ENCODE measurements around the gene STRN4.

STRN4 gene

GRCh38 chr19:46759817-46760333 lies 13.6 kb upstream of the STRN4 start:
- H3K27ac ChIP-seq (ENCODE audit: low read depth, low read length), result no peak overlapping the region

GRCh38 chr19:46759206-46759605 lies 13.0 kb upstream of the STRN4 start:
- peaks cover 0 to 15% (median 5%) of the 10 kb centered on the region in 5 donors for H3K36me3 ChIP-seq (ENCODE audit: control insufficient read depth in 5 of 5, insufficient read depth in 5 of 5, low read length in 5 of 5)
- H3K4me1 ChIP-seq (ENCODE audit: control insufficient read depth in 5 of 5, insufficient read depth in 5 of 5, low read length in 5 of 5), result peaks cover 0 to 53% (median 25%) of the 10 kb centered on the region in 5 donors
- H3K27ac ChIP-seq (ENCODE audit: low read depth, low read length), result no peak overlapping the region
- no peak overlapping the region for H3K9ac ChIP-seq (ENCODE audit: low read length in 5 of 5)
- no peak overlapping the region for H3K4me3 ChIP-seq (ENCODE audit: low read depth in 1 of 5, low read length in 5 of 5)
- H3K9me3 ChIP-seq (ENCODE audit: control insufficient read depth in 5 of 5, low read length in 5 of 5), result no peaks in the 10 kb centered on the region
- H3K27me3 ChIP-seq (ENCODE audit: control insufficient read depth in 5 of 5, insufficient read depth in 4 of 5, low read length in 5 of 5), result no peaks in the 10 kb centered on the region

More at GRCh38 chr19:46759817-46760333, 13.6 kb upstream of the STRN4 start:
- peaks cover 0 to 51% (median 25%) of the 10 kb centered on the region in 5 donors for H3K4me1 ChIP-seq (ENCODE audit: control insufficient read depth in 5 of 5, insufficient read depth in 5 of 5, low read length in 5 of 5)
- no peak overlapping the region for H3K9ac ChIP-seq (ENCODE audit: low read length in 5 of 5)
- H3K9me3 ChIP-seq (ENCODE audit: control insufficient read depth in 5 of 5, low read length in 5 of 5), result no peaks in the 10 kb centered on the region
- H3K36me3 ChIP-seq (ENCODE audit: control insufficient read depth in 5 of 5, insufficient read depth in 5 of 5, low read length in 5 of 5), result peaks cover 0 to 15% (median 5%) of the 10 kb centered on the region in 5 donors
- no peak overlapping the region for H3K4me3 ChIP-seq (ENCODE audit: low read depth in 1 of 5, low read length in 5 of 5)
- H3K27me3 ChIP-seq (ENCODE audit: control insufficient read depth in 5 of 5, insufficient read depth in 4 of 5, low read length in 5 of 5), result no peaks in the 10 kb centered on the region

- Histone ChIP-seq H3K9me3 (ENCODE audit: control insufficient read depth in 5 of 5, low read length in 5 of 5) (no peaks in the 10 kb centered on the region), H3K36me3 (ENCODE audit: control insufficient read depth in 5 of 5, insufficient read depth in 5 of 5, low read length in 5 of 5) (peaks cover 0 to 22% (median 11%) of the 10 kb centered on the region in 5 donors), H3K27ac (ENCODE audit: low read depth, low read length) (no peak overlapping the region), H3K27me3 (ENCODE audit: control insufficient read depth in 5 of 5, insufficient read depth in 4 of 5, low read length in 5 of 5) (no peaks in the 10 kb centered on the region), H3K4me1 (ENCODE audit: control insufficient read depth in 5 of 5, insufficient read depth in 5 of 5, low read length in 5 of 5) (peaks cover 0 to 50% (median 22%) of the 10 kb centered on the region in 5 donors), H3K9ac (ENCODE audit: low read length in 5 of 5) (no peak overlapping the region), H3K4me3 (ENCODE audit: low read depth in 1 of 5, low read length in 5 of 5) (no peak overlapping the region)
Measured at GRCh38 chr19:46756544-46756888, 10.3 kb upstream of the STRN4 start.

- Histone ChIP-seq H3K27ac (ENCODE audit: low read depth, low read length) (no peak overlapping the region), H3K9me3 (ENCODE audit: control insufficient read depth in 5 of 5, low read length in 5 of 5) (no peaks in the 10 kb centered on the region), H3K4me1 (ENCODE audit: control insufficient read depth in 5 of 5, insufficient read depth in 5 of 5, low read length in 5 of 5) (peaks cover 0 to 46% (median 19%) of the 10 kb centered on the region in 5 donors), H3K9ac (ENCODE audit: low read length in 5 of 5) (no peak overlapping the region), H3K27me3 (ENCODE audit: control insufficient read depth in 5 of 5, insufficient read depth in 4 of 5, low read length in 5 of 5) (no peaks in the 10 kb centered on the region), H3K4me3 (ENCODE audit: low read depth in 1 of 5, low read length in 5 of 5) (no peak overlapping the region), H3K36me3 (ENCODE audit: control insufficient read depth in 5 of 5, insufficient read depth in 5 of 5, low read length in 5 of 5) (peaks cover 0 to 24% (median 11%) of the 10 kb centered on the region in 5 donors)
Measured at GRCh38 chr19:46755853-46756543, 9.7 kb upstream of the STRN4 start.

- Histone ChIP-seq H3K36me3 (ENCODE audit: control insufficient read depth in 5 of 5, insufficient read depth in 5 of 5, low read length in 5 of 5) (peaks cover 0 to 29% (median 11%) of the 10 kb centered on the region in 5 donors), H3K27ac (ENCODE audit: low read depth, low read length) (no peak overlapping the region), H3K4me3 (ENCODE audit: low read depth in 1 of 5, low read length in 5 of 5) (no peak overlapping the region), H3K27me3 (ENCODE audit: control insufficient read depth in 5 of 5, insufficient read depth in 4 of 5, low read length in 5 of 5) (no peaks in the 10 kb centered on the region), H3K9ac (ENCODE audit: low read length in 5 of 5) (no peak overlapping the region), H3K4me1 (ENCODE audit: control insufficient read depth in 5 of 5, insufficient read depth in 5 of 5, low read length in 5 of 5) (peaks cover 0 to 46% (median 24%) of the 10 kb centered on the region in 5 donors), H3K9me3 (ENCODE audit: control insufficient read depth in 5 of 5, low read length in 5 of 5) (no peaks in the 10 kb centered on the region)
Measured at GRCh38 chr19:46755077-46755852, 9.0 kb upstream of the STRN4 start.

- H3K4me3 ChIP-seq (ENCODE audit: low read depth in 1 of 5, low read length in 5 of 5), result no peak overlapping the region
- no peaks in the 10 kb centered on the region for H3K27me3 ChIP-seq (ENCODE audit: control insufficient read depth in 5 of 5, insufficient read depth in 4 of 5, low read length in 5 of 5)
- H3K9ac ChIP-seq (ENCODE audit: low read length in 5 of 5), result no peak overlapping the region
- H3K4me1 ChIP-seq (ENCODE audit: control insufficient read depth in 5 of 5, insufficient read depth in 5 of 5, low read length in 5 of 5), result peaks cover 0 to 42% (median 21%) of the 10 kb centered on the region in 5 donors
- no peaks in the 10 kb centered on the region for H3K9me3 ChIP-seq (ENCODE audit: control insufficient read depth in 5 of 5, low read length in 5 of 5)
- no peak overlapping the region for H3K27ac ChIP-seq (ENCODE audit: low read depth, low read length)
- peaks cover 0 to 32% (median 11%) of the 10 kb centered on the region in 5 donors for H3K36me3 ChIP-seq (ENCODE audit: control insufficient read depth in 5 of 5, insufficient read depth in 5 of 5, low read length in 5 of 5)
Measured at GRCh38 chr19:46753420-46754155, 7.3 kb upstream of the STRN4 start.

- no peaks in the 10 kb centered on the region for H3K9me3 ChIP-seq (ENCODE audit: control insufficient read depth in 5 of 5, low read length in 5 of 5)
- H3K4me3 ChIP-seq (ENCODE audit: low read depth in 1 of 5, low read length in 5 of 5), result no peak overlapping the region
- H3K9ac ChIP-seq (ENCODE audit: low read length in 5 of 5), result no peak overlapping the region
- no peaks in the 10 kb centered on the region for H3K27me3 ChIP-seq (ENCODE audit: control insufficient read depth in 5 of 5, insufficient read depth in 4 of 5, low read length in 5 of 5)
- peaks cover 7 to 38% (median 38%) of the 10 kb centered on the region in 5 donors for H3K4me1 ChIP-seq (ENCODE audit: control insufficient read depth in 5 of 5, insufficient read depth in 5 of 5, low read length in 5 of 5)
- H3K27ac ChIP-seq (ENCODE audit: low read depth, low read length), result no peak overlapping the region
- H3K36me3 ChIP-seq (ENCODE audit: control insufficient read depth in 5 of 5, insufficient read depth in 5 of 5, low read length in 5 of 5), result peaks cover 0 to 17% (median 2%) of the 10 kb centered on the region in 5 donors
Measured at GRCh38 chr19:46748325-46749109, 2.3 kb upstream of the STRN4 start.

GRCh38 chr19:46745521-46746280 lies 549 bp downstream of the STRN4 start, which contains the start of gene FKRP:
Gene FKRP (plus strand): TSS chr19:46746057. CDS start chr19:46755451, 9,394 bp downstream.
- peak within 1 kb of the TSS; percentile 82 to 95 (median 89) for H3K4me3 ChIP-seq (ENCODE audit: low read depth in 1 of 5, low read length in 5 of 5)
- peaks cover 7 to 59% (median 49%) of the 10 kb centered on the region in 5 donors for H3K4me1 ChIP-seq (ENCODE audit: control insufficient read depth in 5 of 5, insufficient read depth in 5 of 5, low read length in 5 of 5)
- H3K9me3 ChIP-seq (ENCODE audit: control insufficient read depth in 5 of 5, low read length in 5 of 5), result no peaks in the 10 kb centered on the region
- H3K27ac ChIP-seq (ENCODE audit: low read depth, low read length), result peak within 1 kb of the TSS; percentile 46
- peaks cover 0 to 6% (median 4%) of the 10 kb centered on the region in 5 donors for H3K36me3 ChIP-seq (ENCODE audit: control insufficient read depth in 5 of 5, insufficient read depth in 5 of 5, low read length in 5 of 5)
- peak within 1 kb of the TSS; percentile 84 to 97 (median 93) for H3K9ac ChIP-seq (ENCODE audit: low read length in 5 of 5)
- no peaks in the 10 kb centered on the region for H3K27me3 ChIP-seq (ENCODE audit: control insufficient read depth in 5 of 5, insufficient read depth in 4 of 5, low read length in 5 of 5)
